ENCODE data around the gene SART1.

The SART1 gene

DNA sequence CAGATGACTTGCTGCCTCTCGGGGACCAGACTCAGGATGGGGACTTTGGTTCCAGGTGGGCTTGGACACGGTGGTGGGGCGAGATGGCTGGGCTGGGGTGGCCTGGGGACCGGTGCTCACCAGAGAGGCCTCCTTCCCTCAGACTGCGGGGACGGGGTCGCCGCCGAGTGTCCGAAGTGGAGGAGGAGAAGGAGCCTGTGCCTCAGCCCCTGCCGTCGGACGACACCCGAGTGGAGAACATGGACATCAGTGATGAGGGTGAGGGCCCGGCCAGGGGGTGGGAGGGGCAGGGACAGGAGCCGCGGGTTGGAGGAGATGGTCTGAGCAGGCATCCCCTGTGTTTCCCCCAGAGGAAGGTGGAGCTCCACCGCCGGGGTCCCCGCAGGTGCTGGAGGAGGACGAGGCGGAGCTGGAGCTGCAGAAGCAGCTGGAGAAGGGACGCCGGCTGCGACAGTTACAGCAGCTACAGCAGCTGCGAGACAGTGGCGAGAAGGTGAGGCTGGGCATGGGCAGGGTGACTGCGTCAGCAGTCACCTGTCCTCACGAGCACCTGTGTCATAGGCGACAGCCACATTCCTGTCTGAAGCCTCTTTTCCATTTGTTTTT lies 5.9 kb downstream of the SART1 start:
- DNase-seq (ENCODE audit: low spot score), result no peak

GRCh38 chr11:65968600-65969482 lies 7.3 kb downstream of the SART1 start:
- no peak for DNase-seq (ENCODE audit: low spot score)

DNA sequence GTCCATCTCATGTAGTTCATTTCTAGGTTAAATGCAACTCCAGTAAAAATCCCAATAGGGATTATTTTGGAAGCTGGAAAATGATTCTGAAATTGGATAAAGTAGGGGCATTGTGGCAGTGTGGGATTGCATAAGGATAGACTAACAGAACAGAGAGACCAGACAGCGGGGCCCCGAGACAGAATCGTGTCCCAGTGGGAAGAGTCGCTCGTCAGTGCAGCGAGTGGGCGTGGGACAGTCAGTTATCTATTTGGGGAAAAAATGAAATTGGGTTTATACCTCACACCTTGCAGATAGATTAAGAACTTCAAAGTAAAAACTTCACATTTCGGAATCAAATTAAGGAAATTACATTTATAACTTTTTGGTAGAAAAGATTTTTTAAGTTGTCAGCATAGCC lies 10.6 kb downstream of the SART1 start:
- no peak for DNase-seq (ENCODE audit: low spot score)

DNA sequence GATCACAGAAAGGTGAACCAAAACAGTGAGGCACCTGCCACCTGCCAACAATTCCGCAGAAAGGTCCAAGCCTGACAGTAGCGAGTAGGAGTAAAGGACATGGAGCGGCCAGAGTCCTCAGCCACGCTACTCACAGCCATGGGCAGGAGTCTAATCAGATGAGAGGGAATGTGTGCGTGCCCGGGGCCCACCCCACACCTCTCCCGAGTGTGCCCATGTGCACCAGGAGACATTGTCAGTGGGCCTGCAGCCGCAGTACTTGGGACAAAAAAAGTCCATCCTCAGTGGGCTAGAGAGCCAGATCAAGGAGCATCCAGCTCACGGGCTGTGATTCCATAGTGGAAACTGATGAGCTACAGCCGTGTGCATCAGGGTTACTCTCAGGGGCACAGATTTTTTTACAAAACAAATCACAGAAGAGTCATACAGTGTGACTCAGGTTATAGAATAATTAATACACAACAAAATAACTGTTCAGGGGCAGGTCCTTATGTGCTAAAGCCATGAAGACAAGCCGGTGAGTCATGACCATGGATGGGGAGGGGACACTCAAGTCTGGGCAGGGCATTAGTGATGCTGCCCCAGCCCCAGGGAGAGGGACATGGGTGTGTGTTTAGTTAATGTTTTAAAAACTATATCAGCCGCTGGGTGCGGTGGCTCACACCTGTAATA lies 12.0 kb downstream of the SART1 start:
- no peak for DNase-seq (ENCODE audit: low spot score)

GRCh38 chr11:65975771-65976170 lies 14.2 kb downstream of the SART1 start:
- no peak for DNase-seq (ENCODE audit: low spot score)

DNA sequence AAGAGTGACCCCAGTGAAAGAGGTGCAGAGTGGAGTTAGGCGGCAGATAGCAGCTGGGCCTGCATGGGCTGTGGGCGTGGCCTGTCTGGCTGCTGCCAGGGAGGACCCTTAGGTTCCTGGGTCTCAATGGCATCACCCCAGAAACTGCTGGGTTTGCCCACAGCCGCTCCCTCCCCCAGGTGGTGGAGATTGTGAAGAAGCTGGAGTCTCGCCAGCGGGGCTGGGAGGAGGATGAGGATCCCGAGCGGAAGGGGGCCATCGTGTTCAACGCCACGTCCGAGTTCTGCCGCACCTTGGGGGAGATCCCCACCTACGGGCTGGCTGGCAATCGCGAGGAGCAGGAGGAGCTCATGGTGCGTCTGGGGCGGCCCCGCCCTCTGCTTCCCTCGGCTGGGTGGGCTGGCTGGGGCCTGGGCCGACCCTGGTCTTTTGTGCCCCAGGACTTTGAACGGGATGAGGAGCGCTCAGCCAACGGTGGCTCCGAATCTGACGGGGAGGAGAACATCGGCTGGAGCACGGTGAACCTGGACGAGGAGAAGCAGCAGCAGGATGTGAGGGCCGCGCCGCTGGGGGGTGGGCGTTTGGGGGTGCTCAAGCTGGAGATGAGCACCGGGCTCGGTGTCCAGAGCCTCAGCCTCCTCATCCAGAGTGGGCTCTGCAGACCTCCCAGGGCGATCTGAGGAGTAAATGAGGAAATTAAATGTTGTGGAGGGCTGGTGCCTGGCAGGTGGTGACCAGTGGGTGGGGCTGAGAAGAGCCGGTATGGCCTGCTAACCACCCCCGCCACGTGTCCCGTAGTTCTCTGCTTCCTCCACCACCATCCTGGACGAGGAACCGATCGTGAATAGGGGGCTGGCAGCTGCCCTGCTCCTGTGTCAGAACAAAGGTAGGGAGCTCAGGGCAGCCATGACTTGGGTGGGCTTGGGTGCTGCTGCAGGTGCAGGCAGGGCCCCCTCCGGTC lies 15.0 kb downstream of the SART1 start:
- no peak for DNase-seq (ENCODE audit: low spot score)

GRCh38 chr11:65977621-65978390 lies 16.3 kb downstream of the SART1 start:
- DNase-seq (ENCODE audit: low spot score), result no peak

GRCh38 chr11:65978391-65979238 lies 17.1 kb downstream of the SART1 start:
- no peak for DNase-seq (ENCODE audit: low spot score)

- no peak for DNase-seq (ENCODE audit: low spot score)
These were observed 17.8 kb downstream of the SART1 start for GRCh38 chr11:65979261-65979759.

DNA sequence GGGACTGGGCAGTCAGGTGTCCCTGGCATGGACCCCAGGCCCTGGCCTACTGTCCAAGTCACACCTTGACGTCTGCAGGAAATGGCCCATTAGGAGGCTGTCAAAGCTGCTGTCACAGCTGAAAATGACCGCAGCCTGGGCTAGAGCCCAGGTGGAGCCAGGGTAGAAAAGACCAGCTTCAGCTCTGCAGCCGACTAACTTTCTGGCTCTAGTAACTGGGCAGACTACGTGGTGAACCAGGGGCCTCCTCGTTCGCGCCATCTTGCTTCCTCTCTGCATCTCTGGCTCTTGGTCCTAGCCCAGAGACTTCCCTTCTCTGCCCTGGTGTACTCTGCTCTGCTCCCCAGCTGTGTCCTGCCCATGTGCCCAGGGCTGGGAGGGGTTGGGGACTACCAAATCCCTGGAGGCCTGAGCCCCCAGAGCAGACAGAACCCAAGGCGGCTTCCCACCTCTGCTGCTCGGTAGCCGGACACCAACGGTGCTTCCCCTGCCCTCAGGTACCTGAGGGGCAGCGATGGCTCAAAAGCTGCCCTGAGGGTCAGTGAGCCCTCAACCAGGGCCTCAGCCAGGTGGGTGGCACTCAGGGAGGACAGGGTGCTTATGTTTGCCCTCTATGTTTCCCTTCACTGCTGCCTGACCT lies 19.7 kb downstream of the SART1 start:
- no peak for DNase-seq (ENCODE audit: low spot score)

DNA sequence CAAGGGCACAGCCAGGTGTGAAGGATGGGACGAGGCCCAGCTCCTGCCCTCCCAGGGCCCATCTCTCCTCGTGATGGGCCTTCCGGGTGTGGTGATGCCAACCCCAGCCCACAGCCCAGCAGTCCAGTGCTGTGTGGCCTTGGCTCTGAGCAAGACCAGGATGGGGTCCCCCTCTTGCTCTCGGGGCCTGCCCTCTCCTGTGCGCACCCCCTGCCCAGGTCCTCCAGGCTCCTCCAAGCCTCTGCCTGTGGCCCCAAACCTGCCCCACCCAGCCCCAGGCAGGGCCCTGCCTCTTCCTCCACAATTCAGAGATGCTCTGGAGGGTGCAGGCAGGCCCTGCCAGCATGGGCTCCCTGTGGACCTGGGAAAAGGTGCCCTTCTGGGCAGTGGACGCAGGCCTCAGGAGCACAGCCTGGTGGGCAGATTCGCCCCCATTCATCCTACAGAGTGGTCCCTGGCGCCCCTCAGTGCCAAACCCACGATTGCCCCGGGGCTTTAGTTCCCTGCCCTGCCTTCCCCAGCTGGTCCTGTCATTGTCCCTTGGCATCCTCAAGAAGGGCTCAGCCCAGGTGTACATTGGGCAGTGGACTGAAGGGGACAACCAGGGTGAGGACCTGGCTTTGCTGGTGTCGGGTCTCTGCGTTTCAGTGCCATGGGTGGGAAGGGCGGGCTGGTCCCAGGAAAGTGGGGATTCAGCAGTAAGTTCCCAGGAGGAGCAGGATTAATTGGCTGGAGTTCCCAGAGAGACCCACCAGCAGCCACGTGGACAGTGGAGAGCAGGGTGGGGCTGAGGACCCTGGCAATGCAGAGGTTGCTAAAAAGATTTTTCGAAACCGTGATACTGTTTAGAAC lies 20.7 kb downstream of the SART1 start:
- DNase-seq (ENCODE audit: low spot score), result no peak

GRCh38 chr11:65982824-65983588 lies 21.5 kb downstream of the SART1 start:
- DNase-seq (ENCODE audit: low spot score), result no peak

GRCh38 chr11:65983589-65983987 lies 22.1 kb downstream of the SART1 start:
- DNase-seq (ENCODE audit: low spot score), result no peak

DNA sequence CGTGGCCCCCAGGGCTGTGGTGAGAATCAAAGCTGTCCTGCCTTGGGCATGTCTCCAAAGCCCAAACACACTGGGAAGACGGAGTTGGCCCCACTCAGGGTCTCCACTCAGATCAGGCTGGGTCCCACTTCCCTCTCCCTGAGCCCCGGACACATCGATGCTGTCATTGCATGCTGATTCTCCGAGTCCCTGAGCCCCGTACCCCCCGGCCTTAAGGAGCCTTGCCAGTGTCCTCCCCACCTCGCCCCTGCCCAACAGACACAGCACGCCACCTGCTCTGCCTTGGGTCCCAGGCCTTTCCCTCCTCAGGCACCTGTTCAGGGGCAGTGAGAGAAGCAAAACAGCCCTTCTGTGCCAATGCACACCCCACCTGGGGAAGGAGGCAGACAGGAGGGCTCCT lies 25.8 kb downstream of the SART1 start:
- DNase-seq (ENCODE audit: low spot score), result no peak

DNA sequence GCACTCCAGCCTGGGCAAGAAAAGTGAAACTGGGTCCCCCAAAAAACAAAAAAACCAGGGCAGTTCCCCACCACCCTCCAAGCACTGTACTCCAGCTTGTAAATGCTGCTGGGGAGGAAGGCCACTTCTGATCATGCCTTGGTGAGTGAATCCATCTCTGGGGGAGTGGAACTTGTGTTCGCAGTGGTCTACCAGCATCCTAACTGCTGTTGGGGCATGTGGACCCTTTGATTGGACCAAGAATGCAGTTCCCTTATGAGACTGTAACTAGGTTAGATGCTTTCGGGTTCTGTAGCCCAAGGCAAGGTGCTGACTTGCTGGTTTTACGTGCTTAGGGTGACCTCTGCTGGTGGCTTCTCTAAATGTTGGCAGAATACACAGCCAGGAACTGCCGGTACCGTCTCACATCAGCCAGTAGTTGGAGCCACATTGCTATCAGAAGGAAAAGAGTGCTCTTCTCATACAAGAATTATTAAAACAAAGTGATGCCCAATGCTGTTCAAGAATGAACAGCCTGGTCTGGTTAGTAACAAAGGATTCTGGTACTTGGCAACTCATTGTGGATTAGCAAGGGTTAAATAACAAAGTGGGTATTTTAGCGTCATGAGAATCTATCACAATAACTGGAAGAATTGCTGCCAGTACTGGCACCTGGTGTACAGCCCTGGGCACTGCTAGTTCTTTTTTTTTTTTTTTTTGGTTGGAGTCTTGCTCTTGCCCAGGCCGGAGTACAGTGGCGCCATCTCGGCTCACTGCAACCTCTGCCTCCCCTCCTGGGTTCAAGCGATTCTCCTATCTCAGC lies 27.5 kb downstream of the SART1 start:
- DNase-seq (ENCODE audit: low spot score), result peak; percentile 98

GRCh38 chr11:65992056-65992455 lies 30.5 kb downstream of the SART1 start:
- DNase-seq (ENCODE audit: low spot score), result no peak

GRCh38 chr11:65997286-65997685 lies 35.8 kb downstream of the SART1 start:
- no peak for DNase-seq (ENCODE audit: low spot score)
